NCI-H2171 (cell line): ENCODE data around the gene REM2.
A peak's percentile ranks its signal among the peaks of the same experiment; 100 is the strongest.

Experiments used
- DNase-seq: peaks from one replicate; lab custom pipeline; 2025; lab: John Stamatoyannopoulos, UW

The REM2 gene

GRCh38 chr14:22883173-22883976, at the start of gene REM2:
Gene REM2 (plus strand): TSS chr14:22883222. CDS start chr14:22883288, 66 bp downstream.
- peak; percentile 66 for DNase-seq

- no peak for DNase-seq
These were observed 47.5 kb upstream of the REM2 start for GRCh38 chr14:22835505-22835904.

GRCh38 chr14:22836301-22837113, 46.5 kb upstream of the REM2 start, which contains the start of gene MMP14:
Gene MMP14 (plus strand): TSS chr14:22836585. CDS start chr14:22836818, 233 bp downstream.
- DNase-seq = peak; percentile 36

GRCh38 chr14:22837114-22837749, 45.8 kb upstream of the REM2 start:
- DNase-seq = no peak

- no peak for DNase-seq
These were observed 45.1 kb upstream of the REM2 start for GRCh38 chr14:22837750-22838538.

GRCh38 chr14:22838631-22839041, 44.4 kb upstream of the REM2 start:
- no peak for DNase-seq

GRCh38 chr14:22839159-22839779, 43.8 kb upstream of the REM2 start:
- no peak for DNase-seq

GRCh38 chr14:22841311-22841710, 41.7 kb upstream of the REM2 start:
- no peak for DNase-seq

GRCh38 chr14:22841769-22842168, 41.3 kb upstream of the REM2 start:
- no peak for DNase-seq

GRCh38 chr14:22842211-22843122, 40.6 kb upstream of the REM2 start:
- DNase-seq = no peak

GRCh38 chr14:22843123-22843925, 39.7 kb upstream of the REM2 start:
- no peak for DNase-seq

- DNase-seq = no peak
These were observed 38.6 kb upstream of the REM2 start for GRCh38 chr14:22844221-22845102.

GRCh38 chr14:22845103-22845394, 38.0 kb upstream of the REM2 start:
- no peak for DNase-seq

- DNase-seq = no peak
These were observed 37.0 kb upstream of the REM2 start for GRCh38 chr14:22845821-22846625.

- DNase-seq = no peak
These were observed 36.2 kb upstream of the REM2 start for GRCh38 chr14:22846811-22847307.

- DNase-seq = no peak
These were observed 35.2 kb upstream of the REM2 start for GRCh38 chr14:22847661-22848341.
